HG03139 (cell line): ENCODE results near the gene DDI2.
"Not testable (repeated sequence)": the region's sequence is repeated elsewhere in the genome, so short reads cannot be mapped to it uniquely, and the experiment has no call there.

Experiments
- ATAC-seq: cut with Tn5 transposase; IDR thresholded peaks from one replicate; pipeline ENCODE4 v1.9.1; 2021; ENCODE audit not compliant: unreplicated experiment

Gene DDI2

GRCh38 chr1:15617173-15618076 lies at the start of gene DDI2:
TSS of gene DDI2 (plus strand) at chr1:15617458. CDS start at chr1:15617671, 213 bp downstream.
- ATAC-seq: no peak

- no peak for ATAC-seq
Observed at GRCh38 chr1:15568387-15569073, 48.7 kb upstream of the DDI2 start.

- no peak for ATAC-seq
Observed at GRCh38 chr1:15570861-15571260, 46.4 kb upstream of the DDI2 start.

GRCh38 chr1:15571266-15571665 lies 46.0 kb upstream of the DDI2 start:
- no peak for ATAC-seq

- no peak for ATAC-seq
Observed at GRCh38 chr1:15573477-15573876, 43.8 kb upstream of the DDI2 start.

GRCh38 chr1:15574741-15575140 lies 42.5 kb upstream of the DDI2 start:
- ATAC-seq: no peak

- no peak for ATAC-seq
Observed at GRCh38 chr1:15575549-15576150, 41.6 kb upstream of the DDI2 start.

GRCh38 chr1:15577691-15578090 lies 39.6 kb upstream of the DDI2 start:
- no peak for ATAC-seq

- ATAC-seq: no peak
Observed at GRCh38 chr1:15578921-15579682, 38.2 kb upstream of the DDI2 start.

GRCh38 chr1:15579683-15580047 lies 37.6 kb upstream of the DDI2 start:
- no peak for ATAC-seq

- no peak for ATAC-seq
Observed at GRCh38 chr1:15583016-15583706, 34.1 kb upstream of the DDI2 start.

- no peak for ATAC-seq
Observed at GRCh38 chr1:15584489-15585363, 32.5 kb upstream of the DDI2 start, which contains the start of gene AGMAT. TSS of gene AGMAT (minus strand) at chr1:15585051. CDS start at chr1:15584967, 84 bp downstream.

GRCh38 chr1:15592285-15592684 lies 25.0 kb upstream of the DDI2 start:
- ATAC-seq: no peak

GRCh38 chr1:15595809-15596617 lies 21.2 kb upstream of the DDI2 start:
- no peak for ATAC-seq

GRCh38 chr1:15598436-15598835 lies 18.8 kb upstream of the DDI2 start:
- no peak for ATAC-seq

- ATAC-seq: peak; percentile 87
Observed at GRCh38 chr1:15603050-15603965, 13.9 kb upstream of the DDI2 start.

GRCh38 chr1:15603966-15604282 lies 13.3 kb upstream of the DDI2 start:
- ATAC-seq: not testable (repeated sequence)

- not testable (repeated sequence) for ATAC-seq
Observed at GRCh38 chr1:15604400-15604799, 12.9 kb upstream of the DDI2 start.
